SU-DHL-6 (cell line): ENCODE data around the gene ADAMTS7.

Experiments
- EZH2phosphoT487 ChIP-seq: fragments of 200-600 bp; sonication (generic), shearing (Covaris generic); conservative IDR thresholded peaks from 2 replicates; pipeline ENCODE4 v1.6.1; 2018; ENCODE audit warnings: mild to moderate bottlenecking, antibody characterized with exemption, low read length, moderate library complexity, mixed read lengths
- TF ChIP-seq, protein P1 (sequence below): fragments of 200-600 bp; sonication (generic); IDR thresholded peaks from one replicate; pipeline ENCODE4 v1.5.1; 2017; ENCODE audit warnings: antibody characterized with exemption, mild to moderate bottlenecking, low read length, moderate library complexity; ENCODE audit not compliant: insufficient read depth, poor library complexity, severe bottlenecking

DNA sequence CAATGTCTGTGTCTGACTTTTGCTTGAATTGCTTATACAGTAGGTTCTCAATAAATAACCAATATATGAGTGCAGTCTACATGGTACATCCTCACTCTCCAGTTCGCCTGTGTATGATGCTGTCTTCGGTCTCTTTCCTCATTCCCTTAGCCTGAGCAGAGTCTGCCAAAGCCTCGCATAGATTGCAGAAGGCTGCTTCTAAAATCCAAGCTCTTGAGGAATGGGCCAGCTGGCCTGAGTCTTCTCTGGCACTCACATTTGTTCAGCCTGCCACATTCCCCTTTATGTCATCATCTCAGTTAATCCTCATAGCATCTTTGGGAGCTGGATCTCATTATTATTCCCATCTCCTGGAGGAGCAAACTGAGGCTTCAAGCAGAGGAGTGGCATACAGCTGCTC lies 27.2 kb upstream of the ADAMTS7 start:
- TF ChIP-seq, protein P1, sequence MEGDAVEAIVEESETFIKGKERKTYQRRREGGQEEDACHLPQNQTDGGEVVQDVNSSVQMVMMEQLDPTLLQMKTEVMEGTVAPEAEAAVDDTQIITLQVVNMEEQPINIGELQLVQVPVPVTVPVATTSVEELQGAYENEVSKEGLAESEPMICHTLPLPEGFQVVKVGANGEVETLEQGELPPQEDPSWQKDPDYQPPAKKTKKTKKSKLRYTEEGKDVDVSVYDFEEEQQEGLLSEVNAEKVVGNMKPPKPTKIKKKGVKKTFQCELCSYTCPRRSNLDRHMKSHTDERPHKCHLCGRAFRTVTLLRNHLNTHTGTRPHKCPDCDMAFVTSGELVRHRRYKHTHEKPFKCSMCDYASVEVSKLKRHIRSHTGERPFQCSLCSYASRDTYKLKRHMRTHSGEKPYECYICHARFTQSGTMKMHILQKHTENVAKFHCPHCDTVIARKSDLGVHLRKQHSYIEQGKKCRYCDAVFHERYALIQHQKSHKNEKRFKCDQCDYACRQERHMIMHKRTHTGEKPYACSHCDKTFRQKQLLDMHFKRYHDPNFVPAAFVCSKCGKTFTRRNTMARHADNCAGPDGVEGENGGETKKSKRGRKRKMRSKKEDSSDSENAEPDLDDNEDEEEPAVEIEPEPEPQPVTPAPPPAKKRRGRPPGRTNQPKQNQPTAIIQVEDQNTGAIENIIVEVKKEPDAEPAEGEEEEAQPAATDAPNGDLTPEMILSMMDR: no peak
- no peak for TF ChIP-seq EZH2phosphoT487
